Activated T-cell treated with anti-CD3 and anti-CD28 coated beads, Interleukin-2, amount 50 U/mL, for 24 hours (primary cell): ENCODE measurements around the gene PSAP.

ENCODE experiments used
- DNase-seq: peaks from one replicate; pipeline ENCODE4 v3.0.0-alpha.2; 2020
- H3K27ac Mint-ChIP-seq: 2 replicates; pipeline ENCODE4 v1.8.0; 2020; ENCODE audit warnings: mild to moderate bottlenecking, mixed read lengths
- H3K27me3 Mint-ChIP-seq: 2 replicates; pipeline ENCODE4 v1.8.0; 2020; ENCODE audit warnings: mixed read lengths
- H3K36me3 Mint-ChIP-seq: 2 replicates; pipeline ENCODE4 v1.8.0; 2020; ENCODE audit warnings: low read depth, mixed read lengths
- H3K4me1 Mint-ChIP-seq: 2 replicates; pipeline ENCODE4 v1.8.0; 2020; ENCODE audit warnings: low read depth, mixed read lengths
- H3K4me3 Mint-ChIP-seq: 2 replicates; pipeline ENCODE4 v1.8.0; 2020; ENCODE audit warnings: mild to moderate bottlenecking, moderate library complexity, mixed read lengths
- H3K9me3 Mint-ChIP-seq: 2 replicates; pipeline ENCODE4 v1.8.0; 2020; ENCODE audit warnings: mixed read lengths

PSAP gene

GRCh38 chr10:71805776-71806703 lies 45.0 kb downstream of the PSAP start:
- H3K27me3 Mint-ChIP-seq, result no peaks in the 10 kb centered on the region
- no peak for DNase-seq
- H3K27ac Mint-ChIP-seq, result no peak overlapping the region

DNA sequence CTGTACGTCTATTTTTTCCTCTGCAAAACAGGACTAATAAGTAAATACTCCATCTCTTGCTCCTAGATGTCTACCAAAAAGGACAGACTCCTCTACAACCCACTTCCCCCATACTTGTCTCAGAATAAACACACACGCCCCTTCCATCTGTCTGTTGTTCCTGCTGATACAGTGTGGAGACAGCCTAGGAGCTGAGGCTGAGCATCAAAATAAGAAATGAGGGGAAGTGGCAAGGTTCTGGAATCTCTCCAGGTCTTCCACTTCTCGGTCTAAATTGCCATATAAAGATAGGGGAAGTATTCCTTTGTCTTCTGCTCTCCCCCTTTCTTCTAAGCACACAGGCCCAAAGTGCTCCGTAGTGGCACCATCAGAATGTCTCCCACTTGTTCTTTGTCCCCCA lies 47.0 kb downstream of the PSAP start:
- Mint-ChIP-seq H3K9me3 (no peaks in the 10 kb centered on the region), H3K4me1 (no peaks in the 10 kb centered on the region), H3K36me3 (no peaks in the 10 kb centered on the region), H3K27me3 (no peaks in the 10 kb centered on the region), H3K4me3 (no peak overlapping the region), H3K27ac (no peak overlapping the region)
- DNase-seq, result no peak

More at GRCh38 chr10:71805776-71806703, 45.0 kb downstream of the PSAP start:
- H3K4me3 Mint-ChIP-seq, result no peak overlapping the region
- H3K9me3 Mint-ChIP-seq, result no peaks in the 10 kb centered on the region
- H3K36me3 Mint-ChIP-seq, result no peaks in the 10 kb centered on the region
- no peaks in the 10 kb centered on the region for H3K4me1 Mint-ChIP-seq

DNA sequence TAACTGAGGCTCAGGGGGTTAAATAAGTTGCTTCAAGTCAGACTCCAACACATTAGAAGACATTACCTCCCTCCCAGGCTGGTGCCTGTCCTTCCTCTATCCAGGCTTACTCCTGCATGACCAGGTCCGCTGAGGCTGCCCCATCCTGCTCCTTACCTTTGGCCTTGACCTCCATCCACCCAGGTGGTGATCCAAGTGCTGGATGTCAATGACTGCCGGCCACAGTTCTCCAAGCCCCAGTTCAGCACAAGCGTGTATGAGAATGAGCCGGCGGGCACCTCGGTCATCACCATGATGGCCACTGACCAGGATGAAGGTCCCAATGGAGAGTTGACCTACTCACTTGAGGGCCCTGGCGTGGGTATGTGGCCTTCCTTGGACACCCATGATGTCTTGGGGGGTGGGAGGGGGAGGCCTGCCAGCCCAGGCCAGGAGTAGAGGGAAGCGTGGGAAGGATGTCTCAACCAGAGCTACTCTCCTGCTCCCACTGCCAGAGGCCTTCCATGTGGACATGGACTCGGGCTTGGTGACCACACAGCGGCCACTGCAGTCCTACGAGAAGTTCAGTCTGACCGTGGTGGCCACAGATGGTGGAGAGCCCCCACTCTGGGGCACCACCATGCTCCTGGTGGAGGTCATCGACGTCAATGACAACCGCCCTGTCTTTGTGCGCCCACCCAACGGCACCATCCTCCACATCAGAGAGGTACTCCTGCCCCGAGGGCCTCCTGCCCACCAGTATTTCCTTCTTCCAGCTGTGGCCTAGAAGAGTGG lies 48.1 kb downstream of the PSAP start:
- Mint-ChIP-seq H3K9me3 (no peaks in the 10 kb centered on the region), H3K36me3 (no peaks in the 10 kb centered on the region), H3K4me1 (peaks cover under 1% of the 10 kb centered on the region), H3K27ac (no peak overlapping the region), H3K27me3 (no peaks in the 10 kb centered on the region), H3K4me3 (no peak overlapping the region)
- DNase-seq, result no peak

DNA sequence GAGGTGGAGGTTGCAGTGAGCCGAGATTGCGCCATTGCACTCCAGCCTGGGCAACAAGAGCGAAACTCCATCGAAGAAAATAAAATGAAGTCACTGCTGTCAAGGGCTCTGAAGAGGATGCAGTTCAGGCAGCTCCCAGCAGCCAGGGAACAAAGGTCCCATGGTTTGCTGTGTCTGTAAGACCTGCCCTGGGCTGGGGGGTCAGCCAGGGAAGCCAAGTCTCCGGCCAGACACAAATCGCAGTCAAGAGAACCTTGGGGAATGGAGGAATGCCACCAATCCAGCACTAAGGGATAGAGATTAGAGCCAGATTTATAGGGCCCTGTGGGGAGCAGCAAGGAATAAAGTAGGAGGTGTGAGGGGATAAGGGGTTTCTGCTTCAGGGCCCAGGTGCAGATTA lies 48.8 kb downstream of the PSAP start:
- Mint-ChIP-seq H3K36me3 (no peaks in the 10 kb centered on the region), H3K4me3 (no peak overlapping the region), H3K4me1 (peaks cover 7% of the 10 kb centered on the region), H3K27me3 (no peaks in the 10 kb centered on the region), H3K9me3 (no peaks in the 10 kb centered on the region), H3K27ac (no peak overlapping the region)
- no peak for DNase-seq

- H3K4me1 Mint-ChIP-seq, result peaks cover 16% of the 10 kb centered on the region
- no peaks in the 10 kb centered on the region for H3K36me3 Mint-ChIP-seq
- H3K27ac Mint-ChIP-seq, result no peak overlapping the region
These were observed 49.7 kb downstream of the PSAP start for GRCh38 chr10:71801361-71801760.

GRCh38 chr10:71799608-71800453 lies 51.2 kb downstream of the PSAP start:
- Mint-ChIP-seq H3K36me3 (no peaks in the 10 kb centered on the region), H3K4me3 (no peak overlapping the region), H3K27ac (no peak overlapping the region), H3K9me3 (no peaks in the 10 kb centered on the region), H3K4me1 (peaks cover 16% of the 10 kb centered on the region), H3K27me3 (no peaks in the 10 kb centered on the region)
- no peak for DNase-seq

More at GRCh38 chr10:71801361-71801760, 49.7 kb downstream of the PSAP start:
- no peak for DNase-seq
- no peaks in the 10 kb centered on the region for H3K9me3 Mint-ChIP-seq
- no peaks in the 10 kb centered on the region for H3K27me3 Mint-ChIP-seq
- no peak overlapping the region for H3K4me3 Mint-ChIP-seq

- Mint-ChIP-seq H3K4me3 (no peak overlapping the region), H3K9me3 (no peaks in the 10 kb centered on the region), H3K27me3 (no peaks in the 10 kb centered on the region), H3K36me3 (no peaks in the 10 kb centered on the region), H3K4me1 (peaks cover 16% of the 10 kb centered on the region), H3K27ac (no peak overlapping the region)
- no peak for DNase-seq
These were observed 51.9 kb downstream of the PSAP start for GRCh38 chr10:71799112-71799511.

DNA sequence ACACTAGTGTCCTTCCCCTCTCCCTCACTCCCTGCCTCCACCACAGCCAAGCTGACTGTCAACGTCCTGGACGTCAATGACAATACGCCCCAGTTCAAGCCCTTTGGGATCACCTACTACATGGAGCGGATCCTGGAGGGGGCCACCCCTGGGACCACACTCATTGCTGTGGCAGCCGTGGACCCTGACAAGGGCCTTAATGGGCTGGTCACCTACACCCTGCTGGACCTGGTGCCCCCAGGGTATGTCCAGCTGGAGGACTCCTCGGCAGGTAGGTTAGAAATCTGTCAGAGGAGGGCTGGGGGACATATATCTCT lies 52.8 kb downstream of the PSAP start:
- no peak for DNase-seq
- Mint-ChIP-seq H3K9me3 (no peaks in the 10 kb centered on the region), H3K27me3 (no peaks in the 10 kb centered on the region), H3K27ac (no peak overlapping the region), H3K4me1 (peaks cover 16% of the 10 kb centered on the region), H3K4me3 (no peak overlapping the region), H3K36me3 (no peaks in the 10 kb centered on the region)

GRCh38 chr10:71797533-71798307 lies 53.3 kb downstream of the PSAP start:
- Mint-ChIP-seq H3K36me3 (no peaks in the 10 kb centered on the region), H3K9me3 (no peaks in the 10 kb centered on the region), H3K4me1 (peaks cover 16% of the 10 kb centered on the region), H3K27ac (no peak overlapping the region), H3K4me3 (no peak overlapping the region), H3K27me3 (no peaks in the 10 kb centered on the region)
- no peak for DNase-seq

- Mint-ChIP-seq H3K36me3 (no peaks in the 10 kb centered on the region), H3K4me1 (peaks cover 16% of the 10 kb centered on the region), H3K27ac (no peak overlapping the region)
These were observed 54.2 kb downstream of the PSAP start for GRCh38 chr10:71796749-71797405.

DNA sequence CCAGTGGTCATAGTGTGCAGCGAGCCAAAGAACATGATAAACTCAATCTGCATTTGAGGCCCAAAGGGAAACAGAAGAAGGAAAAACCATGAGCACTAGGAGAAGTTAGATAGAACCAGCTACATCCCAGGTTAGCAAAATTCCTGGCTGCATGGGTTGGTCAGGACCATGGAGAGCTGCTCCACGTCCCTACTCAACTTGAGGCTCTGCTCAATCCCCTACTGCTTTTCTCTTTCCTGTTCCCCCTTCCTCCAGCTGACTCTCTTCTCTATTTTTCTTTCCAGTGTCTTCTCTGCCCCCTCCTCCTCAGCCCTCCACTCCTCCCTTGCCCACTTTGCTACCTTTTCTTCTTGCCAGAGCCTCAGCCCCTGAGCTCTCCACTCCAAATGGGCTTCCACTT lies 55.8 kb downstream of the PSAP start:
- no peaks in the 10 kb centered on the region for H3K9me3 Mint-ChIP-seq
- no peak overlapping the region for H3K27ac Mint-ChIP-seq
- no peak for DNase-seq
- H3K27me3 Mint-ChIP-seq, result no peaks in the 10 kb centered on the region
- H3K36me3 Mint-ChIP-seq, result no peaks in the 10 kb centered on the region
- peaks cover 24% of the 10 kb centered on the region for H3K4me1 Mint-ChIP-seq
- H3K4me3 Mint-ChIP-seq, result no peak overlapping the region

More at GRCh38 chr10:71796749-71797405, 54.2 kb downstream of the PSAP start:
- Mint-ChIP-seq H3K4me3 (no peak overlapping the region), H3K9me3 (no peaks in the 10 kb centered on the region), H3K27me3 (no peaks in the 10 kb centered on the region)
- no peak for DNase-seq

- H3K27me3 Mint-ChIP-seq, result no peaks in the 10 kb centered on the region
- H3K9me3 Mint-ChIP-seq, result no peaks in the 10 kb centered on the region
- peaks cover 8% of the 10 kb centered on the region for H3K4me1 Mint-ChIP-seq
- H3K27ac Mint-ChIP-seq, result no peak overlapping the region
- no peaks in the 10 kb centered on the region for H3K36me3 Mint-ChIP-seq
- no peak overlapping the region for H3K4me3 Mint-ChIP-seq
- DNase-seq, result no peak
These were observed 60.2 kb downstream of the PSAP start for GRCh38 chr10:71790749-71791440.

GRCh38 chr10:71789871-71790270 lies 61.2 kb downstream of the PSAP start:
- H3K27me3 Mint-ChIP-seq, result no peaks in the 10 kb centered on the region
- no peaks in the 10 kb centered on the region for H3K9me3 Mint-ChIP-seq
- no peak for DNase-seq
- H3K4me1 Mint-ChIP-seq, result peaks cover 8% of the 10 kb centered on the region
- no peak overlapping the region for H3K27ac Mint-ChIP-seq
- no peak overlapping the region for H3K4me3 Mint-ChIP-seq
- no peaks in the 10 kb centered on the region for H3K36me3 Mint-ChIP-seq
